ENCODE results near the gene ACTRT3.

The ACTRT3 gene

DNA sequence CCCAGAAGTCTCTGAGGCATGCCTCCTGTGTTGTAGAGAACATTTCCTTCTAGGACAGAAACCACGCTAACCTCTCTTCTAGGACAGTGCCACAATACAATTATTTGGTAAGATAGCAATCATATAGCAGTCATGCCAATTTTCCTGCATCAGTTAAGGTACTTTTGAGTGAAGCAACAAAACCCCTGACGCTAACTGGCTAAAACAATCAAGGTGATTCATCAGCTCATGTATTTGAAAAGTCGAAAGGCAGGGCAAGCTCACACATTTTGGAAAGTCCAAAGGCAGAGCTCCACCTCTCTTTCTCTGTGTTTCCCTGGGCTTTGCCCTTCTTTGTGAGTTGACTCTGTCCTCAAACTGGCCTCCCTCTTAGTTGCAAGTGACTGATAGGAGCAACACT is 14.7 kb downstream of the ACTRT3 start:
- CTCF ChIA-PET, result interaction anchor here (0.7 to 1.9 kb wide), 3 partner anchors 8 to 14 kb away, joined by 3 to 8 read pairs (median 3); no protein-coding TSS in a partner anchor
- TF ChIP-seq, protein P1, sequence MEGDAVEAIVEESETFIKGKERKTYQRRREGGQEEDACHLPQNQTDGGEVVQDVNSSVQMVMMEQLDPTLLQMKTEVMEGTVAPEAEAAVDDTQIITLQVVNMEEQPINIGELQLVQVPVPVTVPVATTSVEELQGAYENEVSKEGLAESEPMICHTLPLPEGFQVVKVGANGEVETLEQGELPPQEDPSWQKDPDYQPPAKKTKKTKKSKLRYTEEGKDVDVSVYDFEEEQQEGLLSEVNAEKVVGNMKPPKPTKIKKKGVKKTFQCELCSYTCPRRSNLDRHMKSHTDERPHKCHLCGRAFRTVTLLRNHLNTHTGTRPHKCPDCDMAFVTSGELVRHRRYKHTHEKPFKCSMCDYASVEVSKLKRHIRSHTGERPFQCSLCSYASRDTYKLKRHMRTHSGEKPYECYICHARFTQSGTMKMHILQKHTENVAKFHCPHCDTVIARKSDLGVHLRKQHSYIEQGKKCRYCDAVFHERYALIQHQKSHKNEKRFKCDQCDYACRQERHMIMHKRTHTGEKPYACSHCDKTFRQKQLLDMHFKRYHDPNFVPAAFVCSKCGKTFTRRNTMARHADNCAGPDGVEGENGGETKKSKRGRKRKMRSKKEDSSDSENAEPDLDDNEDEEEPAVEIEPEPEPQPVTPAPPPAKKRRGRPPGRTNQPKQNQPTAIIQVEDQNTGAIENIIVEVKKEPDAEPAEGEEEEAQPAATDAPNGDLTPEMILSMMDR (IDR thresholded peaks at IDR 0.05; ENCODE audit: control extremely low read depth, extremely low read depth, low read depth, missing control alignments), result no peak
- no peak for DNase-seq (ENCODE audit: extremely low spot score)
- POLR2A ChIA-PET, result no interaction called here

DNA sequence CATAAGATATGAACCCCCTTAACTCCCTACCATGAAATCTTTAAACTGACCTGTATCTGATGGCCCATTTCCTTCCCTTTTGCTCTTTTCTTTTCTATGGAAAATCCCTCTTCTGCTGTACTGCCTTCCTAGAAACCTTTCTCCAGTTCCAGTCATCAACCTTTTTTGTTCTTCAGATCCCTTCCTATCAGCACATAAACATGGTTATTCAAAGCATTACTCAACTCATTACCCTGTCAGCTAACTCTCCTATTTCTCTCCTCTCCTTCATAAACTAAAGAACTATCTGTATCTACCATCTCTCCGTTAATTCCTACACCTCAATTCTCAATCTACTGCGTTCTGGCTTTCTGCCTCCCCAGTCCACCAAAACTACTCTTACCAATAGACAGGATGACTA is 17.5 kb downstream of the ACTRT3 start:
- TF ChIP-seq, protein P1 (IDR thresholded peaks at IDR 0.05; ENCODE audit: control extremely low read depth, extremely low read depth, low read depth, missing control alignments), result no peak
- no peak for DNase-seq (ENCODE audit: extremely low spot score)
- POLR2A ChIA-PET, result no interaction called here
- CTCF ChIA-PET, result interaction anchor here (1.1 to 1.6 kb wide), 2 partner anchors 10 to 603 kb away, joined by 3 to 4 read pairs; no protein-coding TSS in a partner anchor

DNA sequence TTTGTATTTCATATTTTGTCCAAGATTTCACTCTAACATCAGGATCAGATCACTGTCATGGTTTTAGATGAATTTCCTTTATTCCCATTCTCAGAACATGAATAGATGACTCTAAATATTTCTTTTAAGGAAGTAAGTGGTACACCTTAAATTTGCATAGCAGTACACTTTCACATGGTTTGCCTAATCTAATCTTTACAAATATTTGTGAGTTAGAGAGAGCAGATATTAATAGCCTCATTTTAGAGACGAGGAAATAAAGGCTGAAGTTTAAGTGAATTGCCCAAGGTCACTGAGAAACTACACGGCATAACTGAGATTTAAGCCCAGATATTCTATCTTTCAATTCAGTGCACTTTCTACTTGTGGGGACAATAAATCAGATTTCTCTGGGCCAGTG is 18.7 kb downstream of the ACTRT3 start:
- CTCF ChIA-PET, result interaction anchor here (1.1 kb wide), 1 partner anchor 601 kb away, joined by 3 read pairs; no protein-coding TSS in a partner anchor
- POLR2A ChIA-PET, result no interaction called here
- TF ChIP-seq, protein P1 (IDR thresholded peaks at IDR 0.05; ENCODE audit: control extremely low read depth, extremely low read depth, low read depth, missing control alignments), result no peak
- DNase-seq (ENCODE audit: extremely low spot score), result no peak

DNA sequence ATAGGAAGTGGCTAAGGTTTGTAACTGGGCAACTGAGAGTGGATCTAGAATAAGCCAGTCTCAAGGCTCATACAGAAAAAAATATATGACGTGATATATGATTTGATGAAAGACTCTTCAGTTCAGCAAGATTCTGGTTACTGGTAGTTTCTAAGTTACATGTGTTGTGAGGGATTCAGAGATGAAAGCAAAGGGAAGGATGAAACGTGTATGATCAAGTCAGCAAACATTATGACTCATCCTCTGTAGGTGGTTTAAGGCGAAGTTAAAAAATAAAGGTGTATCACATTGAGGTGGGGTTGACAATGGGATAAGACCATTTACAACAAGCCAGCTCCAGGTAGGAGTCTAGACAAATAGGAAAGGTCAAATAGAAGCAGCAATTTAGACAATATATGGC is 20.7 kb downstream of the ACTRT3 start:
- DNase-seq (ENCODE audit: extremely low spot score), result no peak
- POLR2A ChIA-PET, result no interaction called here
- CTCF ChIA-PET, result no interaction called here
- TF ChIP-seq, protein P1 (IDR thresholded peaks at IDR 0.05; ENCODE audit: control extremely low read depth, extremely low read depth, low read depth, missing control alignments), result no peak

DNA sequence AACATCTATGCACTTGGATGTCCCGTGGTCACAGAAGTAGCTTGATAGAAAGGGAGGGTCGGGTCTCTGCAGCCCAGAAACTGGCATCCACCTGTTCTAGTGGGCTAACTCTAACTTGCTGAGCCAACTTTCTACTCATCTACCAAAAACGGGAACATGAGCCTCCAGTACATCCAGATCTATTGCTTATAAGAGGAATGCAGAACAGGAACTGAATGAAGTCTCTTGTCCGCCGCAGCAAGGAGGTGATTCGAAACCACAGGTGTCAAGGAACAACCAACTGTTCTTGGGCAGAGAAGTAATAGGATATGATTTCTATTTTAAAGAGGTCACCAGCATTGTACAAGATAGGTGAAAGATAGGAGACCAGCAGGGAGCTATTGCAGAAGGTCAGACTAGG is 22.4 kb downstream of the ACTRT3 start:
- CTCF ChIA-PET, result no interaction called here
- TF ChIP-seq, protein P1 (IDR thresholded peaks at IDR 0.05; ENCODE audit: control extremely low read depth, extremely low read depth, low read depth, missing control alignments), result no peak
- POLR2A ChIA-PET, result no interaction called here
- no peak for DNase-seq (ENCODE audit: extremely low spot score)

DNA sequence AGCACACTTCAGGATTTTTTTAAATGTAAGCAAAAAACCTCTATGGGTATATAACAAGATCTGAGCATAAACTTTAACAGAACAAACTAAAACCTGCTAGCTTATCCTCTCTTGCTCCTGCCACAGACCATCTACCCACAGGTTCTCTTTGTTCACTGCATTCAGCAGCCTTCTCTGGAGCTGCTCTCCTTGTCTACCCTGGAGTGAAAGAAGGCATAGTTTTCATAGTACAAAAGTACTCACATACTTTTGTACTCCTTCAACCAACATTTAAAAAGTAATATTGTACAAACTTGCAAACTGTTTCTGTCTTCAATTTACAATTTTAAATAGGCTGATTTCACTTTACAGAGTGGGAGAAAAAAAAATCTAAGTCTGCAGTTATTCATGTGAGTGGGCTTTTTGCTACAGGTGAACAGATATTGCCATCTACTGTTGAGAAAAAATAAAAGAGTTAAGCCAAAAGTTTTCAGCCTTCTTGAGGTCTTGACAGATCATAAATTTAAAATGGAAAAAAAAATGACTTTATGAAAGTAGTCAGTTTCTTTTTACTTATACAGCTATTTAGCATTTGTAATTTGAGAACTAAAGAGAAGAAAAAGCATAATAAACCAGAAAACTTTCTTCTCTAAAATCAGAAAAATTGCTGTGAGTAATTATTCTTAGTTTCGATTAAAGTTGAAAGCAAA is 24.9 kb downstream of the ACTRT3 start:
- TF ChIP-seq, protein P1 (IDR thresholded peaks at IDR 0.05; ENCODE audit: control extremely low read depth, extremely low read depth, low read depth, missing control alignments), result peak; percentile 28
- no peak for DNase-seq (ENCODE audit: extremely low spot score)
- CTCF ChIA-PET, result interaction anchor here (0.7 to 2.6 kb wide), 9 partner anchors 9 to 1533 kb away, joined by 3 to 8 read pairs (median 3); no protein-coding TSS in a partner anchor
- POLR2A ChIA-PET, result no interaction called here
